Smooth muscle cell (in vitro differentiated cells): ENCODE results near the gene PATL1. TPM values are rescaled to one million over a fixed set of nuclear protein-coding genes. Genes with fewer than 3 reads are reported as not detected.

Source experiments
- DNase-seq: peaks from one replicate; lab custom pipeline; 2025; ENCODE audit not compliant: unreplicated experiment; lab: John Stamatoyannopoulos, UW
- H2AFZ ChIP-seq: fragments of 200-600 bp; sonication (generic); 2 replicates; pipeline ENCODE4 v1.6.0; 2016; ENCODE audit warnings: antibody characterized with exemption, low read depth, mild to moderate bottlenecking
- H3F3A ChIP-seq: fragments of 200-600 bp; sonication (generic); 2 replicates; pipeline ENCODE4 v1.6.0; 2017; ENCODE audit warnings: antibody characterized with exemption, low read depth
- H3K27ac ChIP-seq: fragments of 200-600 bp; sonication (generic); 2 replicates; pipeline ENCODE4 v1.5.1; 2016; ENCODE audit warnings: low read depth, mild to moderate bottlenecking
- H3K27me3 ChIP-seq: fragments of 200-600 bp; sonication (generic); 2 replicates; pipeline ENCODE4 v1.6.1; 2016; ENCODE audit warnings: low read depth, mild to moderate bottlenecking
- H3K36me3 ChIP-seq: fragments of 200-600 bp; sonication (generic); 2 replicates; pipeline ENCODE4 v1.5.1; 2016; ENCODE audit warnings: low read depth
- H3K4me1 ChIP-seq: fragments of 200-600 bp; sonication (generic); 2 replicates; pipeline ENCODE4 v1.5.1; 2016; ENCODE audit warnings: low read depth
- H3K4me2 ChIP-seq: fragments of 200-600 bp; sonication (generic); 2 replicates; pipeline ENCODE4 v1.6.0; 2016; ENCODE audit warnings: mild to moderate bottlenecking
- H3K4me3 ChIP-seq: fragments of 200-600 bp; sonication (generic); 2 replicates; pipeline ENCODE4 v1.5.1; 2016; ENCODE audit warnings: mild to moderate bottlenecking
- H3K79me2 ChIP-seq: fragments of 200-600 bp; sonication (generic); 2 replicates; pipeline ENCODE4 v1.6.0; 2016; ENCODE audit warnings: low read depth, mild to moderate bottlenecking
- H3K9ac ChIP-seq: fragments of 200-600 bp; sonication (generic); 2 replicates; pipeline ENCODE4 v1.6.0; 2016; ENCODE audit warnings: low read depth
- H3K9me3 ChIP-seq: fragments of 200-600 bp; sonication (generic); replicated peaks from 2 replicates; pipeline ENCODE4 v1.5.1; 2016; ENCODE audit warnings: low read depth
- H4K20me1 ChIP-seq: fragments of 200-600 bp; sonication (generic); 2 replicates; pipeline ENCODE4 v1.6.0; 2016; ENCODE audit warnings: low read depth
- WGBS: methylation state at CpG from one replicate; pipeline ENCODE4 v1.1.7; 2016; ENCODE audit warnings: low lambda C conversion rate; 5-methylcytosine and 5-hydroxymethylcytosine counted together
- polyA plus RNA-seq: library from polyadenylated mRNA; unstranded; fragments of >200 nt; fragmentation: Nextera tagmentation; extraction: Ambion mirVana; gene quantifications from 2 replicates; pipeline ENCODE4 v1.2.1, GENCODE V29; 2016
- total RNA-seq: library from RNA; depleted of rRNA; stranded (reverse); fragments of >200 nt; gene quantifications from 2 replicates; pipeline ENCODE4 v1.2.3, GENCODE V29; 2014
- TF ChIP-seq, protein P1 (sequence below): fragments of 200-600 bp; sonication (generic); IDR thresholded peaks from 2 replicates; pipeline ENCODE4 v1.5.1; 2017; ENCODE audit warnings: borderline replicate concordance, mild to moderate bottlenecking, antibody characterized with exemption; ENCODE audit not compliant: insufficient read depth, poor library complexity, severe bottlenecking

The PATL1 gene
- total and polyA plus RNA-seq, 2 experiments from 2014 or later = 16.5 to 35.2 TPM

DNA sequence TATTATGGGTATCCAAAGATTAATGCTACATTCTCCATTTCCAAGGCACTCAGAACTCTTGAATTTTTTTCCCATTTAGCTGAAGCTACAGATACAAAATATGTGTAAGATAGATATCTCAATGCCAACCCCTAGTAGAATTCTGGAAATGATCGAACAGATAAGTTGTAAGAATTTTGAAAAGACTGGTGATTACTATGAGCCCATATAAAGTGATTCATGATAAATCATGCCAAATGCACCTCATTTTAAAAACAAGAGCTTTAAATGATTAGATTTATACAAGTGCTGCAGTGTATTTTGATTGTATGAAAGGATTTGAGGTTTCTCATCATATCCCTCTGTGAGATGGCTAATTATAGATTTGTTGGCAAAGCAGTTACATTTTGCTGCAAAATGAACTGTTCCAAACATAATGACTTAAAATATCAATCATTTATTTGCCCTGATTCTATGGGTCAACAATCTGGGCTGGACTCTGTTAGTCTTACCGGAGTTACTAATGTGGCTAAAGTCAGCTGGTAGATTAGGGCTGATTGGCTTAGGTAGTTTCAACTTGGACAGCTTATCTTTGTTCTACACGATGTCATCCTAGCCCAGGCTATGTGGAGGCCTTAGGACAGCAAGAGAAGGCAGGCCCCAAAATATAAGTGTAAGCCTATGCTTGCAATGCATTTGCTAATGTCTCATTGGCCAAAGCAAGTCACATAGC, 41.5 kb upstream of the PATL1 start:
- Histone ChIP-seq H3K4me3 (no peak overlapping the region), H3K79me2 (no peaks in the 10 kb centered on the region), H3K4me1 (peaks cover 8% of the 10 kb centered on the region), H3F3A (peaks cover 22% of the 10 kb centered on the region), H3K27me3 (no peaks in the 10 kb centered on the region), H2AFZ (peak overlapping the region; percentile 36), H3K36me3 (no peaks in the 10 kb centered on the region), H3K27ac (no peak overlapping the region), H3K9ac (no peak overlapping the region), H4K20me1 (no peaks in the 10 kb centered on the region), H3K4me2 (no peak overlapping the region), H3K9me3 (no peaks in the 10 kb centered on the region)
- TF ChIP-seq, protein P1, sequence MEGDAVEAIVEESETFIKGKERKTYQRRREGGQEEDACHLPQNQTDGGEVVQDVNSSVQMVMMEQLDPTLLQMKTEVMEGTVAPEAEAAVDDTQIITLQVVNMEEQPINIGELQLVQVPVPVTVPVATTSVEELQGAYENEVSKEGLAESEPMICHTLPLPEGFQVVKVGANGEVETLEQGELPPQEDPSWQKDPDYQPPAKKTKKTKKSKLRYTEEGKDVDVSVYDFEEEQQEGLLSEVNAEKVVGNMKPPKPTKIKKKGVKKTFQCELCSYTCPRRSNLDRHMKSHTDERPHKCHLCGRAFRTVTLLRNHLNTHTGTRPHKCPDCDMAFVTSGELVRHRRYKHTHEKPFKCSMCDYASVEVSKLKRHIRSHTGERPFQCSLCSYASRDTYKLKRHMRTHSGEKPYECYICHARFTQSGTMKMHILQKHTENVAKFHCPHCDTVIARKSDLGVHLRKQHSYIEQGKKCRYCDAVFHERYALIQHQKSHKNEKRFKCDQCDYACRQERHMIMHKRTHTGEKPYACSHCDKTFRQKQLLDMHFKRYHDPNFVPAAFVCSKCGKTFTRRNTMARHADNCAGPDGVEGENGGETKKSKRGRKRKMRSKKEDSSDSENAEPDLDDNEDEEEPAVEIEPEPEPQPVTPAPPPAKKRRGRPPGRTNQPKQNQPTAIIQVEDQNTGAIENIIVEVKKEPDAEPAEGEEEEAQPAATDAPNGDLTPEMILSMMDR = no peak
- no peak for DNase-seq
- 70% methylated on average over 3 of the region's 3 CpGs for WGBS

DNA sequence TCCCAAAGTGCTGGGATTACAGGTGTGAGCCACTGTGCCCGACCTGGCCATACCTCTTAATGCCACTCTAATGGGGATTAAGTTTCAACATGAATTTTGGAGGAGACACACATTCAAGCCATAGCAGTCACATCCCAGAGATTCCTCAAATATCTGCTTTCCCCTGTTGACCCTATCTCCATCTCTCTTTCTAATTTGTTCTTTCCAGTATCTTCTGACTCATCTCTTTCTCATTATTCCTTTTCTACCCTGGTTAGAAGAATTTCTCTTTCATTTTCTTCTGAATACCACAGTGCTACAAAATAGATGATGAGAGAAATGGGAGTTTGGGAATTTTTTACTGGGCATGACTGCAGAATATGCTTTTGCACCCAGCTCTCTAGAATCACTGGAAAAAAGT, 39.7 kb upstream of the PATL1 start:
- no peaks in the 10 kb centered on the region for H3K36me3 ChIP-seq
- no peaks in the 10 kb centered on the region for H3K9me3 ChIP-seq
- peak overlapping the region; percentile 98 for H3K27ac ChIP-seq
- no peak overlapping the region for H3K4me3 ChIP-seq
- H3F3A ChIP-seq = peaks cover 22% of the 10 kb centered on the region
- WGBS = 57% methylated on average over 1 of the region's 1 CpG
- H3K27me3 ChIP-seq = no peaks in the 10 kb centered on the region
- H2AFZ ChIP-seq = no peak overlapping the region
- H3K4me1 ChIP-seq = peaks cover 14% of the 10 kb centered on the region
- H3K4me2 ChIP-seq = no peak overlapping the region
- no peak for DNase-seq
- TF ChIP-seq, protein P1 = no peak
- H4K20me1 ChIP-seq = no peaks in the 10 kb centered on the region
- no peak overlapping the region for H3K9ac ChIP-seq
- H3K79me2 ChIP-seq = no peaks in the 10 kb centered on the region

DNA sequence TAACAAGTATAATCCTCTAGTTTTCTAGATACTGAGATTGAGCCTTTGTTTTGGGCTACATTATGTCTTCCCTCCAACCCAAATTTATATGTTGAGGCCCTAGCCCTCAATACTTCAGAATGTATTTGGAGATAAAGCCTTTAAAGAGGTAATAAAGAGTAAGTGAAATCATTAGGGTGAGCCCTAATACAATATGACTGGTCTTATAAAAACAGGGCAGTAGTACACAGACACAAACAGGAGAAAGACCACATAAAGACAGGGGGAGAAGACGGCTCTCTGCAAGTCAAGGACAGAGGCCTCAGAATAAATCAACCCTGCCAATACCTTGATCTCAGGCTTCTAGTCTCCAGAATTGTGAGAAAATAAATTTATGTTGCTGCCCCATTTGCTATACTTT, 38.5 kb upstream of the PATL1 start:
- H3F3A ChIP-seq = peaks cover 22% of the 10 kb centered on the region
- peaks cover 14% of the 10 kb centered on the region for H3K4me1 ChIP-seq
- no peaks in the 10 kb centered on the region for H3K9me3 ChIP-seq
- peak overlapping the region; percentile 65 for H3K9ac ChIP-seq
- peak overlapping the region; percentile 98 for H3K27ac ChIP-seq
- H3K79me2 ChIP-seq = no peaks in the 10 kb centered on the region
- no peaks in the 10 kb centered on the region for H3K27me3 ChIP-seq
- H3K4me2 ChIP-seq = peak overlapping the region; percentile 69
- TF ChIP-seq, protein P1 = no peak
- 58% methylated on average over 1 of the region's 1 CpG for WGBS
- H3K4me3 ChIP-seq = no peak overlapping the region
- no peaks in the 10 kb centered on the region for H4K20me1 ChIP-seq
- H3K36me3 ChIP-seq = no peaks in the 10 kb centered on the region
- no peak for DNase-seq
- H2AFZ ChIP-seq = peak overlapping the region; percentile 34
